ENCODE results near the gene CCDC85B.
A peak's percentile ranks its signal among the peaks of the same experiment; 100 is the strongest.

Gene CCDC85B

GRCh38 chr11:65851083-65851579 lies 39.3 kb upstream of the CCDC85B start:
- Histone ChIP-seq H3K9me3 (peaks cover 15% of the 10 kb centered on the region), H3K9ac (no peak overlapping the region), H3K36me3 (peaks cover 59% of the 10 kb centered on the region), H3K4me2 (no peak overlapping the region), H3K27me3 (no peaks in the 10 kb centered on the region), H3K4me3 (no peak overlapping the region), H4K20me1 (peaks cover 78% of the 10 kb centered on the region), H3K27ac (no peak overlapping the region), H3K4me1 (peaks cover 15% of the 10 kb centered on the region)
- TF ChIP-seq Cebpa-rat (IDR thresholded peaks at IDR 0.05), result no peak

GRCh38 chr11:65851811-65852507 lies 38.5 kb upstream of the CCDC85B start:
- no peak overlapping the region for H3K4me2 ChIP-seq
- H3K27me3 ChIP-seq, result no peaks in the 10 kb centered on the region
- no peak for TF ChIP-seq Cebpa-rat (IDR thresholded peaks at IDR 0.05)
- H4K20me1 ChIP-seq, result peaks cover 86% of the 10 kb centered on the region
- H3K27ac ChIP-seq, result no peak overlapping the region
- no peak overlapping the region for H3K4me3 ChIP-seq
- H3K9me3 ChIP-seq, result peaks cover 15% of the 10 kb centered on the region
- H3K36me3 ChIP-seq, result peaks cover 66% of the 10 kb centered on the region
- peaks cover 22% of the 10 kb centered on the region for H3K4me1 ChIP-seq
- no peak overlapping the region for H3K9ac ChIP-seq

GRCh38 chr11:65852508-65853245 lies 37.8 kb upstream of the CCDC85B start:
- H3K36me3 ChIP-seq, result peaks cover 66% of the 10 kb centered on the region
- H3K9me3 ChIP-seq, result peaks cover 15% of the 10 kb centered on the region
- no peak overlapping the region for H3K9ac ChIP-seq
- no peak overlapping the region for H3K27ac ChIP-seq
- peaks cover 22% of the 10 kb centered on the region for H3K4me1 ChIP-seq
- H3K27me3 ChIP-seq, result no peaks in the 10 kb centered on the region
- TF ChIP-seq Cebpa-rat (IDR thresholded peaks at IDR 0.05), result no peak
- no peak overlapping the region for H3K4me3 ChIP-seq
- no peak overlapping the region for H3K4me2 ChIP-seq
- H4K20me1 ChIP-seq, result peaks cover 93% of the 10 kb centered on the region

GRCh38 chr11:65853246-65853979 lies 37.1 kb upstream of the CCDC85B start:
- H3K4me1 ChIP-seq, result peaks cover 22% of the 10 kb centered on the region
- no peak overlapping the region for H3K4me2 ChIP-seq
- TF ChIP-seq Cebpa-rat (IDR thresholded peaks at IDR 0.05), result no peak
- H3K36me3 ChIP-seq, result peaks cover 66% of the 10 kb centered on the region
- H3K4me3 ChIP-seq, result no peak overlapping the region
- peaks cover 15% of the 10 kb centered on the region for H3K9me3 ChIP-seq
- H3K9ac ChIP-seq, result no peak overlapping the region
- no peak overlapping the region for H3K27ac ChIP-seq
- H3K27me3 ChIP-seq, result no peaks in the 10 kb centered on the region
- peaks cover 92% of the 10 kb centered on the region for H4K20me1 ChIP-seq

- Histone ChIP-seq H3K27ac (no peak overlapping the region), H3K4me2 (no peak overlapping the region), H3K4me3 (no peak overlapping the region), H3K4me1 (peaks cover 28% of the 10 kb centered on the region), H3K27me3 (no peaks in the 10 kb centered on the region), H3K9me3 (peaks cover 15% of the 10 kb centered on the region), H3K9ac (no peak overlapping the region), H3K36me3 (peaks cover 66% of the 10 kb centered on the region), H4K20me1 (peaks cover 88% of the 10 kb centered on the region)
- TF ChIP-seq Cebpa-rat (IDR thresholded peaks at IDR 0.05), result no peak
These were observed 36.3 kb upstream of the CCDC85B start for GRCh38 chr11:65854161-65854592.

GRCh38 chr11:65854852-65855837 lies 35.3 kb upstream of the CCDC85B start:
- Histone ChIP-seq H3K4me1 (peaks cover 33% of the 10 kb centered on the region), H3K9me3 (peaks cover 15% of the 10 kb centered on the region), H3K9ac (peak overlapping the region; percentile 96; the same call in 1 of the 2 replicates), H3K36me3 (peaks cover 66% of the 10 kb centered on the region), H3K4me2 (peak overlapping the region; percentile 84), H3K27me3 (no peaks in the 10 kb centered on the region), H3K27ac (no peak overlapping the region), H3K4me3 (peak overlapping the region; percentile 91; the same call in 1 of the 2 replicates), H4K20me1 (peaks cover 78% of the 10 kb centered on the region)
- no peak for TF ChIP-seq Cebpa-rat (IDR thresholded peaks at IDR 0.05)

- Histone ChIP-seq H3K9me3 (peaks cover 15% of the 10 kb centered on the region), H3K36me3 (peaks cover 58% of the 10 kb centered on the region), H3K4me3 (peak overlapping the region; percentile 91), H3K27me3 (no peaks in the 10 kb centered on the region), H3K27ac (0 out of 2 replicates have a peak overlapping the region, but pooled peaks have one; percentile 95), H4K20me1 (peaks cover 71% of the 10 kb centered on the region), H3K4me2 (peak overlapping the region; percentile 84), H3K9ac (peak overlapping the region; percentile 96), H3K4me1 (peaks cover 33% of the 10 kb centered on the region)
- no peak for TF ChIP-seq Cebpa-rat (IDR thresholded peaks at IDR 0.05)
These were observed 34.5 kb upstream of the CCDC85B start for GRCh38 chr11:65855927-65856363.

GRCh38 chr11:65856689-65857499 lies 33.6 kb upstream of the CCDC85B start:
- no peak for TF ChIP-seq Cebpa-rat (IDR thresholded peaks at IDR 0.05)
- Histone ChIP-seq H3K36me3 (peaks cover 53% of the 10 kb centered on the region), H3K4me2 (peak overlapping the region; percentile 84), H3K27ac (peak overlapping the region; percentile 95), H3K9ac (peak overlapping the region; percentile 96), H3K4me1 (peaks cover 43% of the 10 kb centered on the region), H3K9me3 (peaks cover 7% of the 10 kb centered on the region; the same call in 1 of the 2 replicates), H3K27me3 (no peaks in the 10 kb centered on the region), H3K4me3 (peak overlapping the region; percentile 91), H4K20me1 (peaks cover 71% of the 10 kb centered on the region)

Measured in BLaER1 (cell line).